GM12892 (cell line): ENCODE results near the gene ASB5.

Source experiments
- POLR2A ChIP-seq: IDR thresholded peaks from 2 replicates; pipeline ENCODE4 v1.6.1; 2011; ENCODE audit warnings: low read depth, low read length, control low read depth
- POLR2AphosphoS5 ChIP-seq: IDR thresholded peaks from 2 replicates; pipeline ENCODE4 v1.6.1; 2011; ENCODE audit warnings: low read depth, low read length, control low read depth

GRCh38 chr4:176242764-176243347 is 26.2 kb downstream of the ASB5 start:
- TF ChIP-seq POLR2A (no peak), POLR2AphosphoS5 (no peak)
